Muscle layer of duodenum (tissue), 2 donors: ENCODE data around the gene COX6A2.

Experiments
- H3K27ac ChIP-seq: one replicate; pipeline ENCODE4 v1.7.0; 2013; ENCODE audit warnings: mild to moderate bottlenecking, low read length
- H3K27me3 ChIP-seq: one replicate; pipeline ENCODE4 v1.7.0; 2013; ENCODE audit warnings: low read depth, mild to moderate bottlenecking, control low read depth, low read length
- H3K36me3 ChIP-seq, 2 donors: one replicate each; pipeline ENCODE4 v1.7.0; 2013; ENCODE audit warnings: low read length in 2 of 2, control low read depth in 1 of 2, mild to moderate bottlenecking in 1 of 2; ENCODE audit not compliant: insufficient read depth in 2 of 2, control insufficient read depth in 1 of 2
- H3K4me1 ChIP-seq, 2 donors: one replicate each; pipeline ENCODE4 v1.7.0; 2013; ENCODE audit warnings: low read length in 2 of 2, mild to moderate bottlenecking in 2 of 2, control low read depth in 1 of 2, moderate library complexity in 1 of 2; ENCODE audit not compliant: insufficient read depth in 2 of 2, control insufficient read depth in 1 of 2
- H3K4me3 ChIP-seq, 2 donors: one replicate each; pipeline ENCODE4 v1.7.0; 2013; ENCODE audit warnings: low read length in 2 of 2, low read depth in 1 of 2, mild to moderate bottlenecking in 1 of 2
- H3K9me3 ChIP-seq, 2 donors: one replicate each; pipeline ENCODE4 v1.7.0; 2013; ENCODE audit warnings: low read length in 2 of 2, control low read depth in 1 of 2, mild to moderate bottlenecking in 1 of 2; ENCODE audit not compliant: control insufficient read depth in 1 of 2
- donor health status: healthy.

COX6A2 gene

DNA sequence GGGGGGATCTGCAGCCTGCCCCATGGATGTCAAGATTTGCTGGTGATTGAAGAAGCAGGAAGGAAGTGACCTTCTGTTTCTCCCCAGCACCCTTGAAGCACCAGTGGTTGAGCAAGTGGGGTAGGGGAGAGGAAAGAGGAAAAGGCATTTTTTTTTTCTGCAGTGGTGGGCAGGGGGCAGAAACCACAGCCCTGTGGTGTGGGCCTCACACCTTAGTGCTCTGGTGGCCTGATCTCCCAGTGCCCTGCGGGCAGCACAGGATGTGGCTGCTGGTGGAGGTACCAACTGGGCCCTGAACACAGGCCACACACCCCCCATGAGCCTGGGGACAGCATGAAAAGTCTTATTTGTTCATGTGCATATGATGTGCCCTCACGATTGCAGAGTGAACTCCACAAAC is 28.0 kb downstream of the COX6A2 start:
- H3K36me3 ChIP-seq = no peaks in the 10 kb centered on the region
- no peak overlapping the region for H3K27ac ChIP-seq
- no peaks in the 10 kb centered on the region for H3K4me1 ChIP-seq
- H3K9me3 ChIP-seq = peaks cover 0 to 8% of the 10 kb centered on the region in 2 donors
- H3K27me3 ChIP-seq = no peaks in the 10 kb centered on the region
- H3K4me3 ChIP-seq = no peak overlapping the region

- H3K4me3 ChIP-seq = no peak overlapping the region
- H3K9me3 ChIP-seq = peaks cover 0 to 8% of the 10 kb centered on the region in 2 donors
- no peaks in the 10 kb centered on the region for H3K27me3 ChIP-seq
Measured at GRCh38 chr16:31397701-31398100, 30.5 kb downstream of the COX6A2 start.

DNA sequence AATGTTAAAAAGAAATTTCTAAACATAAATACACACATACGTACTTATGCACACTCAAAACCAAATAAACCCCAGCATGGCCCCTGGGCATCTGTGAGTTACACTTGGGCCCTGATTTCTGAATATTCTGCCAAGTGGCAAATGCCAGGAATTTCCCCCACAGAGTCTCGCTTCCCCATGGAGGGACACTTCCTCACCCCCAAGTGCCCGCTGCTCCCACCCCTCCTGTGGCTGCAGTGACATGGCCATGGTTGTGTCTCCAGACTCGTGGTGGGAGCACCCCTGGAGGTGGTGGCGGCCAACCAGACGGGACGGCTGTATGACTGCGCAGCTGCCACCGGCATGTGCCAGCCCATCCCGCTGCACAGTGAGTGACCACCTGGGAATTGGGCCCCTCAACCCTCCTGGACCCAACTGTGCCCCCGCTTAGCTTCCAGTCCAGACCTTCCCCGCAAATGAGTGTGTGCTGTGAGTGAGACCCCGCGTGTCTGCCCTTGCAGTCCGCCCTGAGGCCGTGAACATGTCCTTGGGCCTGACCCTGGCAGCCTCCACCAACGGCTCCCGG is 31.0 kb downstream of the COX6A2 start:
- no peak overlapping the region for H3K27ac ChIP-seq
- H3K4me1 ChIP-seq = no peaks in the 10 kb centered on the region
- no peaks in the 10 kb centered on the region for H3K36me3 ChIP-seq
- H3K27me3 ChIP-seq = no peaks in the 10 kb centered on the region
- H3K4me3 ChIP-seq = no peak overlapping the region
- H3K9me3 ChIP-seq = peaks cover 0 to 8% of the 10 kb centered on the region in 2 donors

More at GRCh38 chr16:31397701-31398100, 30.5 kb downstream of the COX6A2 start:
- H3K36me3 ChIP-seq = no peaks in the 10 kb centered on the region
- H3K27ac ChIP-seq = no peak overlapping the region
- no peaks in the 10 kb centered on the region for H3K4me1 ChIP-seq

GRCh38 chr16:31395647-31396046 is 32.5 kb downstream of the COX6A2 start:
- no peak overlapping the region for H3K27ac ChIP-seq
- H3K27me3 ChIP-seq = no peaks in the 10 kb centered on the region
- no peaks in the 10 kb centered on the region for H3K4me1 ChIP-seq
- no peak overlapping the region for H3K4me3 ChIP-seq
- peaks cover 0 to 8% of the 10 kb centered on the region in 2 donors for H3K9me3 ChIP-seq
- H3K36me3 ChIP-seq = no peaks in the 10 kb centered on the region

DNA sequence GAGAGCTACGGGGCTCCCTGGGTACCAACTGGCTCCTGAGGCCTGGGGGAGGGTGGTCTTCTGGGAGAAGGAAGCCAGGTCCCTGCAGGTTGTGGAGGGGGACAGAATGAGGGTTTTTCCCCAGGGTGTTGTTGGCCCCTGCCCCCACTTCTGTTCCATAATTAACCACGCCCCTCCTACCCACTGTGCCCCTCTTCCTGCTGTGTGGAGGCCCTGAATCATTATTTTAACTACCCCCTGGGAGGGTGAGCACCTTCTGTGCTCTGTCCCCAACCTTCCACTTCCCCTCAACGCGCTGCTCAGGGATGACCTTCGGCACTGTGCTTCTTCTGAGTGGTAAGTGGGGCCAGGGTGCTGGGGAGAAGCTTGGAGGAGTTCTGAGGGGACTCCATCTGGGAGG is 35.1 kb downstream of the COX6A2 start, which contains the start of gene ITGAD:
Gene ITGAD, plus strand, starts transcription at position 280 of the 400 bp plus-strand sequence. Its CDS starts 26 bp downstream, at position 306.
- Histone ChIP-seq H3K4me1 (no peaks in the 10 kb centered on the region), H3K27ac (no peak within 1 kb of the TSS)

GRCh38 chr16:31390504-31391041 is 37.6 kb downstream of the COX6A2 start:
- Histone ChIP-seq H3K9me3 (no peaks in the 10 kb centered on the region), H3K27ac (no peak overlapping the region), H3K27me3 (no peaks in the 10 kb centered on the region), H3K4me3 (no peak overlapping the region), H3K36me3 (no peaks in the 10 kb centered on the region), H3K4me1 (no peaks in the 10 kb centered on the region)

More for the DNA sequence above, 35.1 kb downstream of the COX6A2 start, which contains the start of gene ITGAD:
- no peak within 1 kb of the TSS for H3K4me3 ChIP-seq
- no peaks in the 10 kb centered on the region for H3K27me3 ChIP-seq
- H3K36me3 ChIP-seq = no peaks in the 10 kb centered on the region
- H3K9me3 ChIP-seq = no peaks in the 10 kb centered on the region

- H3K4me1 ChIP-seq = no peaks in the 10 kb centered on the region
- no peak overlapping the region for H3K4me3 ChIP-seq
- H3K27ac ChIP-seq = no peak overlapping the region
- H3K27me3 ChIP-seq = peaks cover 1% of the 10 kb centered on the region
- H3K36me3 ChIP-seq = no peaks in the 10 kb centered on the region
- no peaks in the 10 kb centered on the region for H3K9me3 ChIP-seq
Measured at GRCh38 chr16:31388535-31388934, 39.6 kb downstream of the COX6A2 start.

DNA sequence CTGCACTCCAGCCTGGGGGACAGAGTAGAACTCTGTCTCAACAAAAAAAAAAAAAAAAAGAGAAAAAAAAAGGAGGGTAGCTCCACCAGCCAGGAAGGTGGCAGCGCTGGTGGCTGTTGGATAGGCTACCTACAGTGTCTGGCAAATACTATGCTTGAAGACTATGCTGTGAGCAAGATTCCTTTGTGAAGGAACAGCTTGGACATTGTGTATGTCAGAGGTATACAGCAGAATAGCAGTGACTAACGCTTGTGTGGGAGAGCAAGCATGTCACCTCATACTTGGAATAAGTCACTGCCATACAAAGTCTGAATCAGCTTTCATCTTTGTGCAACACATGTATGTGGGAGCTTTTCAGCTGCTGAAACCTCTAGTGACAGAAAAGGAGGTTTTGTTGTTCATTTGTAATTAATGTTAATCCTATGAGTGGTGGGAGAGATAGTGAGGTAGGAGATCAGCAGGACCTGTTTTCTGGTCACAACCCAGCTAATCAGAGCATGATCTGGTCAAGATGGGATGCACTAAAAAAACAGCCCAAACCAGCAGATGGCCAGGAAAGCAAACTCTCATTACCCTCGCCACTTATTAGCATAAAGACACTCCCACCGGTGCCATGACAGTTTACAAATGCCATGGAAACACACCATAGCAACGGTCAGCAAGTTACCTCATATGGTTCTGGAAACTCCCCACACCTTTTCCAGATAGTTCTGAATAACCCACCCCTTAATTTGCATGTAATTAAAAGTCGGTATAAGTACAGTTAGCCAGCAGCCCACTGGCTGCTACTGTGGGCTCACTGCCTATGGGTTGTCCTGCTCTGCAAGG is 41.8 kb downstream of the COX6A2 start:
- Histone ChIP-seq H3K36me3 (no peaks in the 10 kb centered on the region), H3K4me1 (no peaks in the 10 kb centered on the region), H3K9me3 (no peaks in the 10 kb centered on the region), H3K27me3 (peaks cover 6% of the 10 kb centered on the region), H3K4me3 (no peak overlapping the region), H3K27ac (no peak overlapping the region)

DNA sequence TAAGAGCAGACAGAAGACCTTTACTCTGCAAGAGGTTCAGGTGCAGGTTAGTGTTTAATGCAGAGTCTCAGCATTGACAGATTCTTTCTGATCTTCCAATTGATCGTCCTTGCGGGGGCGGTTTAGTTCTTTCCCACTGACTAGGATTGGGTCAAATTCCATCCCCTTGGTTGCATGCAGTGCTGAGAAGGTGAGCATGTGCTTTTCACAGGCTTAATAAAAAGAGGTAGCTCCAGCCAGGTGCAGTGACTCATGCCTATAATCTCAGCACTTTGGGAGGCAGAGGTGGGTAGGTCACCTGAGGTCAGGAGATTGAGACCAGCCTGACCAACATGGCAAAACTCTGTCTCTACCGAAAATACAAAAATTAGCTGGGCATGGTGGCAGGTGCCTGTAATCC is 42.5 kb downstream of the COX6A2 start:
- no peaks in the 10 kb centered on the region for H3K36me3 ChIP-seq
- no peak overlapping the region for H3K27ac ChIP-seq
- peaks cover 6% of the 10 kb centered on the region for H3K27me3 ChIP-seq
- no peaks in the 10 kb centered on the region for H3K4me1 ChIP-seq
- H3K4me3 ChIP-seq = no peak overlapping the region
- H3K9me3 ChIP-seq = no peaks in the 10 kb centered on the region

DNA sequence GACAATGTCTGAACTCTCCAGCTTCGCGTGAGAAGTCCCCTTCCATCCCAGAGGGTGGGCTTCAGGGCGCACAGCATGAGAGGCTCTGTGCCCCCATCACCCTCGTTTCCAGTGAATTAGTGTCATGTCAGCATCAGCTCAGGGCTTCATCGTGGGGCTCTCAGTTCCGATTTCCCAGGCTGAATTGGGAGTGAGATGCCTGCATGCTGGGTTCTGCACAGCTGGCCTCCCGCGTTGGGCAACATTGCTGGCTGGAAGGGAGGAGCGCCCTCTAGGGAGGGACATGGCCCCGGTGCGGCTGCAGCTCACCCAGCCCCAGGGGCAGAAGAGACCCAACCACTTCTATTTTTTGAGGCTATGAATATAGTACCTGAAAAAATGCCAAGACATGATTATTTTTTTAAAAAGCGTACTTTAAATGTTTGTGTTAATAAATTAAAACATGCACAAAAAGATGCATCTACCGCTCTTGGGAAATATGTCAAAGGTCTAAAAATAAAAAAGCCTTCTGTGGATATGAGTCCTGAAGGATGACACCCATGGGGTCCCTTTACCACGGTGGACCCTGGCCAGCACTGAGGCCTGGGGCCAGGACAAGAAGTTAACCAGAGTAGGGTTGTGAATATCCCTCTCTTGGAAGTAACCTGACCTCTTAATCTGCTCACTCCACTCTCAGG is 45.5 kb downstream of the COX6A2 start:
- Histone ChIP-seq H3K27ac (no peak overlapping the region), H3K4me3 (no peak overlapping the region), H3K27me3 (peaks cover 6% of the 10 kb centered on the region), H3K4me1 (no peaks in the 10 kb centered on the region), H3K36me3 (no peaks in the 10 kb centered on the region), H3K9me3 (no peaks in the 10 kb centered on the region)

GRCh38 chr16:31380201-31380600 is 48.0 kb downstream of the COX6A2 start:
- H3K9me3 ChIP-seq = no peaks in the 10 kb centered on the region
- H3K4me3 ChIP-seq = no peak overlapping the region
- peaks cover 6% of the 10 kb centered on the region for H3K27me3 ChIP-seq
- H3K27ac ChIP-seq = no peak overlapping the region
- H3K4me1 ChIP-seq = no peaks in the 10 kb centered on the region
- H3K36me3 ChIP-seq = no peaks in the 10 kb centered on the region
